Astrocyte (in vitro differentiated cells and primary cell): Measurements from ENCODE around the gene SMIM21. TPM values are rescaled to one million over a fixed set of nuclear protein-coding genes. Genes with fewer than 3 reads are reported as not detected.

ENCODE experiments used
- DNase-seq: peaks from one replicate; pipeline ENCODE4 v3.0.0-alpha.2; 2010; ENCODE audit warnings: low read depth
- FAIRE-seq: peaks from 2 replicates; lab custom pipeline; 2011; peaks lifted over from hg19 to GRCh38; lab: Jason Lieb, UNC
- H2AFZ ChIP-seq: 2 replicates; pipeline ENCODE4 v1.6.0; 2012; ENCODE audit warnings: low read depth, low read length, inconsistent platforms
- H3K27ac ChIP-seq: 2 replicates; pipeline ENCODE4 v1.5.1; 2011; ENCODE audit warnings: low read depth, low read length, inconsistent platforms
- H3K27me3 ChIP-seq: 2 replicates; pipeline ENCODE4 v1.6.0; 2011; ENCODE audit warnings: low read length, inconsistent platforms; ENCODE audit not compliant: insufficient read depth
- H3K36me3 ChIP-seq: 2 replicates; pipeline ENCODE4 v1.5.1; 2011; ENCODE audit warnings: low read length, inconsistent platforms; ENCODE audit not compliant: insufficient read depth
- H3K4me1 ChIP-seq: 2 replicates; pipeline ENCODE4 v1.5.1; 2011; ENCODE audit warnings: low read length, inconsistent platforms; ENCODE audit not compliant: insufficient read depth
- H3K4me2 ChIP-seq: 2 replicates; pipeline ENCODE4 v1.6.0; 2012; ENCODE audit warnings: low read length, inconsistent platforms
- H3K4me3 ChIP-seq: 2 replicates; pipeline ENCODE4 v1.5.1; 2011; ENCODE audit warnings: low read depth, mild to moderate bottlenecking, low read length, inconsistent platforms; ENCODE audit not compliant: insufficient read depth
- H3K79me2 ChIP-seq: 2 replicates; pipeline ENCODE4 v1.6.0; 2012; ENCODE audit warnings: mild to moderate bottlenecking, low read length, inconsistent platforms; ENCODE audit not compliant: insufficient read depth
- H3K9ac ChIP-seq: 2 replicates; pipeline ENCODE4 v1.6.0; 2012; ENCODE audit warnings: mild to moderate bottlenecking, low read length, inconsistent platforms
- H3K9me3 ChIP-seq: 2 replicates; pipeline ENCODE4 v1.5.1; 2012; ENCODE audit warnings: low read depth, mild to moderate bottlenecking, low read length, inconsistent platforms; ENCODE audit not compliant: insufficient read depth
- H4K20me1 ChIP-seq: 2 replicates; pipeline ENCODE4 v1.6.0; 2012; ENCODE audit warnings: low read length, inconsistent platforms; ENCODE audit not compliant: insufficient read depth
- H3K27ac Mint-ChIP-seq: one replicate; pipeline ENCODE4 v1.8.0; 2021; ENCODE audit warnings: mild to moderate bottlenecking, mixed read lengths; ENCODE audit not compliant: unreplicated experiment
- H3K27me3 Mint-ChIP-seq: one replicate; pipeline ENCODE4 v1.8.0; 2021; ENCODE audit warnings: low read depth, mixed read lengths; ENCODE audit not compliant: unreplicated experiment
- H3K36me3 Mint-ChIP-seq: one replicate; pipeline ENCODE4 v1.8.0; 2021; ENCODE audit warnings: low read depth, mixed read lengths; ENCODE audit not compliant: unreplicated experiment
- H3K4me1 Mint-ChIP-seq: one replicate; pipeline ENCODE4 v1.8.0; 2021; ENCODE audit warnings: low read depth, mixed read lengths; ENCODE audit not compliant: unreplicated experiment
- H3K4me3 Mint-ChIP-seq: one replicate; pipeline ENCODE4 v1.8.0; 2021; ENCODE audit warnings: mild to moderate bottlenecking, moderate library complexity, mixed read lengths; ENCODE audit not compliant: unreplicated experiment
- H3K9me3 Mint-ChIP-seq: one replicate; pipeline ENCODE4 v1.8.0; 2021; ENCODE audit warnings: mild to moderate bottlenecking, mixed read lengths; ENCODE audit not compliant: unreplicated experiment
- CTCF ChIP-seq: IDR thresholded peaks from 2 replicates; pipeline ENCODE4 v1.5.1; 2011; ENCODE audit warnings: low read depth, mild to moderate bottlenecking, inconsistent platforms, low read length, moderate library complexity; ENCODE audit not compliant: insufficient read depth
- EZH2 ChIP-seq: IDR thresholded peaks from 2 replicates; pipeline ENCODE4 v1.6.1; 2012; ENCODE audit warnings: mild to moderate bottlenecking, low read length, inconsistent platforms; ENCODE audit not compliant: insufficient read depth
- total RNA-seq: library from RNA; stranded (reverse); gene quantifications from 2 replicates; pipeline ENCODE4 v1.2.1, GENCODE V29; 2021

Gene SMIM21
- total RNA-seq, 1 donor from 2014 or later = not detected

DNA sequence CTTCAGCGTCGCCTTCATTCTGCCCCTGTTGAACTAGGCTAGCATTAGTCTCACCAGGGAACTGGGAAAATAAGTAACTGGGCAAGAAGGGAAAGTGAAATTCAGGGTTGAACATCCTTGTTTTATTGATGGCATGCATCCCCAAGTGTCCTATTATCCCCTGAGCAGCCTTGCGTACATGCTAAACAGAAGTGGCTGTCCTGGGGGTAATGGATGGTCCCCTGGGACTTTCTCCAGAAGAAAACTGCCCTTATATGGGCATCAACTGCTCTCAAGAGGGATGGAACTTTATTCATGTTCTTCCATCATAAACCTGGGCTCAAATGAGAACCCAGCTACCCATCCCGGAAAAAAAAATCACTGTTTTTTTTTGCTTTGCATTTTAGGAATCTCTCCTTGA is 11.8 kb upstream of the SMIM21 start:
- peaks cover 12% of the 10 kb centered on the region for H3K27me3 Mint-ChIP-seq
- no peak overlapping the region for H3K4me3 Mint-ChIP-seq
- H3K36me3 ChIP-seq = no peaks in the 10 kb centered on the region
- H3K27ac Mint-ChIP-seq = no peak overlapping the region
- no peaks in the 10 kb centered on the region for H3K9me3 Mint-ChIP-seq
- H3K4me3 ChIP-seq = no peak overlapping the region
- H3K9ac ChIP-seq = no peak overlapping the region
- no peaks in the 10 kb centered on the region for H3K36me3 Mint-ChIP-seq
- H3K27ac ChIP-seq = no peak overlapping the region
- TF ChIP-seq CTCF (no peak), EZH2 (no peak)
- peaks cover 3% of the 10 kb centered on the region for H3K4me1 ChIP-seq
- FAIRE-seq = no peak
- H3K27me3 ChIP-seq = no peaks in the 10 kb centered on the region
- no peaks in the 10 kb centered on the region for H4K20me1 ChIP-seq
- no peak for DNase-seq
- H3K4me1 Mint-ChIP-seq = peaks cover 21% of the 10 kb centered on the region
- H2AFZ ChIP-seq = no peak overlapping the region
- H3K4me2 ChIP-seq = no peak overlapping the region
- no peaks in the 10 kb centered on the region for H3K9me3 ChIP-seq
- no peaks in the 10 kb centered on the region for H3K79me2 ChIP-seq

DNA sequence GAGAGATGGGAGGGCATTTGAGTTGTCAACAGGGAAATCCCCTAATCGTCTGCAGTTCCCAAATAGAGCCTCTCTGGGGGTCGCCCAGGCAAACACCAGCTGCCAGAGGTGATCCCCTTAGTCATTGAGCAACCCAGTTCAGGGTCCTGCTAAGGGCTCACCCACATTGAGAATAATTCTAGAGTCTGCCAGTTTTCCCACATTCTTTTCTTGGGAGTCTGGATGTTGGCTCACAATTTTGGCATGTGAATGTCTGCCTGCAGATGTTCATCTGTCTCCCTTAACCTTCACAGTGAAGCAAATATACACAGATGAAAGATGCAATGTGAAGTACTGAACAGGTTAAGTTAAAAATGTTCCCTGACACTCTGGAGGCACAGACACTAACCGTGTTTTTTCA is 11.4 kb upstream of the SMIM21 start:
- no peaks in the 10 kb centered on the region for H3K79me2 ChIP-seq
- H3K27me3 Mint-ChIP-seq = peaks cover 14% of the 10 kb centered on the region
- H3K4me3 ChIP-seq = no peak overlapping the region
- no peak overlapping the region for H3K27ac Mint-ChIP-seq
- no peak overlapping the region for H3K4me2 ChIP-seq
- H3K9ac ChIP-seq = no peak overlapping the region
- no peaks in the 10 kb centered on the region for H3K9me3 ChIP-seq
- no peak for TF ChIP-seq CTCF
- no peaks in the 10 kb centered on the region for H3K36me3 Mint-ChIP-seq
- peaks cover 3% of the 10 kb centered on the region for H3K4me1 ChIP-seq
- peaks cover 21% of the 10 kb centered on the region for H3K4me1 Mint-ChIP-seq
- no peak overlapping the region for H3K27ac ChIP-seq
- FAIRE-seq = peak; percentile 55
- H3K36me3 ChIP-seq = no peaks in the 10 kb centered on the region
- H2AFZ ChIP-seq = no peak overlapping the region
- DNase-seq = peak; percentile 16
- H3K27me3 ChIP-seq = no peaks in the 10 kb centered on the region
- no peaks in the 10 kb centered on the region for H3K9me3 Mint-ChIP-seq
- no peaks in the 10 kb centered on the region for H4K20me1 ChIP-seq
- H3K4me3 Mint-ChIP-seq = no peak overlapping the region

DNA sequence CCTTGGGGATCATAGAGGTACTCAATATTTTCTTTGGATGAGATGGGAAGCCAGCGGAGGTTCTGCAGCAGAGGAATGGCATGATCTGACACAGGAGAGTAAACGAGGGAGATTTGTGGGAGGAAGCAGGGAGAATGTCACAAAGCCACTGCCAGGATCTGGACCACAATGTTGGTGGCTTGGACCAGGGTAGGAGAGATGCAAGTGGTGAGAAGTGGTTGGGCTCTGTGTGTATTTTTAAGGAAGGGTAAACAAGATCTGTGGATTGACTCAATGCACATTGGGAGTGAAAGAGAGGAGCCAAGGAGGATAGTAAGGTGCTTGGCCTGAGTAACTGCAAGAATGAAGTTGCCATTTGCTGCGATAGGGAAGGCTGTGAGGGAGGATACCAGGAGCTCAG is 10.5 kb upstream of the SMIM21 start:
- no peaks in the 10 kb centered on the region for H3K9me3 ChIP-seq
- H3K27me3 Mint-ChIP-seq = peaks cover 14% of the 10 kb centered on the region
- no peaks in the 10 kb centered on the region for H3K9me3 Mint-ChIP-seq

More for the DNA sequence above, 10.5 kb upstream of the SMIM21 start:
- Histone ChIP-seq H3K27me3 (no peaks in the 10 kb centered on the region), H3K79me2 (no peaks in the 10 kb centered on the region), H3K36me3 (no peaks in the 10 kb centered on the region), H3K4me3 (no peak overlapping the region), H3K27ac (no peak overlapping the region), H3K4me2 (no peak overlapping the region), H2AFZ (no peak overlapping the region), H3K4me1 (peaks cover 3% of the 10 kb centered on the region), H3K9ac (no peak overlapping the region), H4K20me1 (no peaks in the 10 kb centered on the region)
- DNase-seq (no peak), FAIRE-seq (no peak)
- TF ChIP-seq CTCF (no peak), EZH2 (no peak)
- Mint-ChIP-seq H3K27ac (no peak overlapping the region), H3K4me3 (no peak overlapping the region), H3K4me1 (peaks cover 21% of the 10 kb centered on the region), H3K36me3 (no peaks in the 10 kb centered on the region)
